HL-60 (cell line): ENCODE measurements around the gene MYMX.

Source experiments
- DNase-seq, 2 experiments: peaks; one replicate each; pipeline ENCODE4 v3.0.0-alpha.2; 2010 to 2020; ENCODE audit warnings: low read depth in 1 of 2, low spot score in 1 of 2
- H3K27ac ChIP-seq: fragments of 250-450 bp; sonication (Bioruptor Pico); replicated peaks from 2 replicates; pipeline ENCODE4 v1.5.1; 2020; ENCODE audit warnings: mild to moderate bottlenecking, moderate library complexity
- H3K27me3 ChIP-seq: fragments of 250-450 bp; sonication (Bioruptor Pico); 2 replicates; pipeline ENCODE4 v1.5.1; 2021; ENCODE audit warnings: mild to moderate bottlenecking, moderate library complexity; ENCODE audit not compliant: insufficient read depth, poor library complexity, severe bottlenecking
- H3K4me3 ChIP-seq: replicated peaks from 2 replicates; pipeline ENCODE4 v1.5.1; 2011; ENCODE audit warnings: mild to moderate bottlenecking, control low read depth, low read length; ENCODE audit not compliant: insufficient read depth
- CTCF ChIP-seq: IDR thresholded peaks from one replicate; pipeline ENCODE4 v1.5.1; 2011; ENCODE audit warnings: low read length, control low read depth, inconsistent platforms; ENCODE audit not compliant: insufficient read depth
- GABPA ChIP-seq: IDR thresholded peaks from 2 replicates; pipeline ENCODE4 v1.6.1; 2012; ENCODE audit warnings: low read depth
- POLR2AphosphoS5 ChIP-seq: IDR thresholded peaks from 2 replicates; pipeline ENCODE4 v1.6.1; 2012; ENCODE audit warnings: low read depth
- REST ChIP-seq: IDR thresholded peaks from 2 replicates; pipeline ENCODE4 v1.6.1; 2012; ENCODE audit warnings: low read depth; ENCODE audit not compliant: insufficient replicate concordance
- SPI1 ChIP-seq: IDR thresholded peaks from 2 replicates; pipeline ENCODE4 v1.6.1; 2012; ENCODE audit warnings: low read depth, mild to moderate bottlenecking, borderline replicate concordance

Gene MYMX

GRCh38 chr6:44255871-44256774, 39.4 kb downstream of the MYMX start:
- Histone ChIP-seq H3K27ac (peak overlapping the region; percentile 81), H3K27me3 (no peaks in the 10 kb centered on the region), H3K4me3 (peak overlapping the region; percentile 91)
- no peak for TF ChIP-seq REST
- no peak for TF ChIP-seq CTCF
- TF ChIP-seq GABPA, result no peak
- DNase-seq, result no peak

GRCh38 chr6:44256775-44257024, 40.0 kb downstream of the MYMX start:
- no peak for TF ChIP-seq GABPA
- no peak for TF ChIP-seq POLR2AphosphoS5
- no peak for TF ChIP-seq CTCF
- no peak for TF ChIP-seq SPI1
- no peak for TF ChIP-seq REST
- Histone ChIP-seq H3K27me3 (no peaks in the 10 kb centered on the region), H3K4me3 (peak overlapping the region; percentile 91), H3K27ac (peak overlapping the region; percentile 81)
- no peak for DNase-seq

- peak in 1 of 2 experiments; percentile 57 for DNase-seq
- TF ChIP-seq POLR2AphosphoS5 (peak; percentile 36; the same call in 1 of the 2 replicates), REST (no peak), CTCF (peak; percentile 27), SPI1 (0 out of 2 replicates have a peak, but pooled peaks have one; percentile 2)
Observed at GRCh38 chr6:44257025-44257752, 40.5 kb downstream of the MYMX start, which contains the start of gene SLC35B2. Gene SLC35B2 (minus strand): TSS chr6:44257528. CDS start chr6:44257410, 118 bp downstream.

More at GRCh38 chr6:44257025-44257752, 40.5 kb downstream of the MYMX start, which contains the start of gene SLC35B2:
- H3K27me3 ChIP-seq, result no peaks in the 10 kb centered on the region
- H3K27ac ChIP-seq, result peak within 1 kb of the TSS; percentile 81
- peak within 1 kb of the TSS; percentile 91 for H3K4me3 ChIP-seq
